Posterior vena cava (tissue), 2 donors: ENCODE measurements around the gene FAR1. TPM values are rescaled to one million over a fixed set of nuclear protein-coding genes. Genes with fewer than 3 reads are reported as not detected.

Experiments used
- DNase-seq: peaks from one replicate; pipeline ENCODE4 v3.0.0-alpha.2; 2020; ENCODE audit warnings: low spot score
- intact Hi-C, 2 donors: fragments of 100-400 bp; cut with DNase I; formaldehyde crosslinking; loops; one replicate each; pipeline versions ENCODE4 v1.14.1 to v1.14.2; 2022 to 2023
- total RNA-seq, 2 donors: library from RNA; stranded (reverse); fragmentation: NEBNext Ultra II Directional; extraction: Animal tissue kit (Norgen Biotek cat#: 25700); gene quantifications; one replicate each; pipeline ENCODE4 v1.2.1, GENCODE V29; 2021
- donor health status: DM: yes; HTN: yes; CAD: no.
- donor health status: DM: yes; HTN: yes; CAD: no.

FAR1 gene
- total RNA-seq, 2 donors from 2014 or later = 50.9 to 51.5 TPM

DNA sequence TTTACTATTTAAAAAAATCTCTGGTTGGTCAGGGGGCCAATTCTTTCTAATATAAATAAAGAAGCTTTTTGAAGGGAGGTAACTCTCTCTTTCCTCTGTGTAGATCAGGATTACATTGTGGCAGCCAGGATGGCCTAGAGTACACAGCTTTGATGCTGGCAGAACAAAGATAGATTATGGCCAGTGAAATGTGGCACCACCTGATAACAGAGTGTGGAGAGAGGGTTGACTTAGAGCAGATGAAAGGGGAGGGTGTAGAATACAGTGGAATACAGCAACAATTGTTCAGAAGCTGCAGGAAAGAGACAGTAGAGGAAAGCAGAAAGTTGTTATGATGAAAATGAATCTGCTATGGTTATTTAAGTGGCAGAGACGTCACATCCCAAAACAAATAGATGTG, 99.0 kb downstream of the FAR1 start:
- DNase-seq = no peak
- intact Hi-C loops = no loop called here

DNA sequence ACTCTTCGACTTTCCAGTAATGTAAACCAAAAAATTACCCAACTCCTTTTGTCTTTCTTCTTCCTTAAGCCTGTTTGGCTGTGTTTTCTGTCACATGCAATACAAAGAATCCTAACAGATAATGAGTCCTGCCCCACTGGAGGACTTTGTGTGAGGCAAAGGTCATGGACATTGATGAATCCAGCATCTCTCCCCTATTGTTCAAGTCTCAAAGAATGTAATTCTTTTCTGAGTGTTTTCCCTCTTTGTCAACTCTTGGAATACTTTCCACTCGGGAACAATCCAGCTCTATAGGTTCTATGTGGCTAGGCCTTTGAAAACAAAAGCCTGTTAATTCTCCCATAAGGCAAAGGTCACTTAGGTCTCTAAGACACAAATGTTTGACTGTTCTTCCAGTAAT, 100.7 kb downstream of the FAR1 start:
- intact Hi-C loops = no loop called here
- DNase-seq = no peak

DNA sequence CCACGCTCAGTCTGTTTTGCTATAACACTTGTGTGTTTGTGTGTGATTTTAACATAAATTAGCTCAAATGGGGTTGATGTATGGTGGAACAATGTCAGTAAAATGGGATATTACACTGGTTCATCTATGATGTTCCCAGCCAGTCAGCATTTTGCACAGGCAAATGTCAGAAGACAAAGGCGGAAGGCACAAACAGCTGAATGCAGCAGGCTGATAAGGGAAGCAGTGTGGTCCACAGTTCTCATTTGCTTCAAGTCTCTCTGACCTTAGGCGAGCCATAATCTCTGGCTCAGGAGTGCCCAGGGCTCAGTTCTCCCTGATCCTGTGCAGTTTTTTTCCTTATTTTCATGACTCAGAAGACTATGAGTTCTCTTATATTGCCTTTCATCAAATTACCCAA, 102.7 kb downstream of the FAR1 start:
- no peak for DNase-seq
- intact Hi-C loops = no loop called here

DNA sequence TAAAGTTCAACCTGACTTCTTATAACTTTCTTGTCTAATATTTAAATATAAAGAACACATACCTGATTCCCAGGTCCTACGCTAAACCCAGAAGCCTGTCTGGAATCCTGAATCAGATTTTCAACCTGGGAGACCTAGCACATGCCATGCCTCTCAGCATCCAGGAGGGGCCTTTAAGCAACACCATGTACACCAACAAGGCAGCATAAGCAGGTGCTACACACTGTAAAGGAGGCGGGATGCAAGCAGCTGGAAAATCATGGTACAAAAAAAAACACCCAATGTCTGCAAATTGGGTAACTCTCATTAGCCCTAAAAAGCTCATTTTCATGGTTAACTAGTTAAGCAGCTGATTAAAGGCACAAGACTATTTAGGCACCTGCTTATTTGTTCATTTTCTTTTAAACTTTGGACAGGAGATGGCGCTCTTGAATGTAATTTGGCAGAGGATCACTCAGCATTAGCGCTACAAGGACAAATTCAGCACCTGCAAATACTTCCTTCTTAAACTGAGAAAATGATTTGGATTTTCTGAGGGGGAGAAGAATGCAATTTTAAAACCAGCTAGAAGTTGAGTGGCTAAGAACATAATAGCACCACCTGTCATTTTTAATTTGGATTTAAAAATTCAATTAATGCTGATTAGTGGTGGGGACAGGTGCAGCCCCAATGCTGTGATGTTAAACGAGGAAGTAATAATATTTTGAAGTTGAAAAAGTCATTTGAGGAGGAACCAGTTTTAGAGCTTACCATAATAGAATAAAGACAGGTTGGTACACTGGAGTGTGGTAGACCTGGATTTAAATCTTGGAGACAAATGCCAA, 104.0 kb downstream of the FAR1 start:
- intact Hi-C loops = no loop called here
- no peak for DNase-seq

GRCh38 chr11:13775471-13775870, 107.0 kb downstream of the FAR1 start:
- intact Hi-C loops = no loop called here
- DNase-seq = no peak

GRCh38 chr11:13776134-13776815, 107.8 kb downstream of the FAR1 start:
- intact Hi-C loops = no loop called here

DNA sequence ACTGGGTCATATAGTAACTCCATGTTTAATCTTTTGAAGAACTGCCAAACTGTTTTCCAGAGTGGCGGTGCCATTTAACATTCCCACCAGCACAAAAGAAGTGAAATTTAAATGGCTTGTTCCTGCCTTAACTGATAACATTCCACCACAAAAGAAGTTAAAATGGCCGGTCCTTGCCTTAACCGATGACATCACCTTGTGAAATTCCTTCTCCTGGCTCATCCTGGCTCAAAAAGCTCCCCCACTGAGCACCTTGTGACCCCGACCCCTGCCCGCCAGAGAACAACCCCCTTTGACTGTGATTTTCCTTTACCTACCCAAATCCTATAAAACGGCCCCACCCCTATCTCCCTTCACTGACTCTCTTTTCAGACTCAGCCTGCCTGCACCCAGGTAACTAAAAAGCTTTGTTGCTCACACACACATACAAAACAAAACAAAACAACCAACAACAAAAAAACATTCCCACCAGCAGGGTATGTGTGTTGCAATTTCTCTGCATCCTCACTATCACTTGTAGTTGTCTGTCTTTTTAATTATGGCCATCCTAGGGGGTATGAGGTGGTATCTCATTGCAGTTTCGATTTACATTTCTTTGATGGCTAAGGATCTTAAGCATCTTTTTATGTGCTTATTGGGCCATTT, 109.0 kb downstream of the FAR1 start:
- intact Hi-C loops = no loop called here
- no peak for DNase-seq

More at GRCh38 chr11:13776134-13776815, 107.8 kb downstream of the FAR1 start:
- no peak for DNase-seq

DNA sequence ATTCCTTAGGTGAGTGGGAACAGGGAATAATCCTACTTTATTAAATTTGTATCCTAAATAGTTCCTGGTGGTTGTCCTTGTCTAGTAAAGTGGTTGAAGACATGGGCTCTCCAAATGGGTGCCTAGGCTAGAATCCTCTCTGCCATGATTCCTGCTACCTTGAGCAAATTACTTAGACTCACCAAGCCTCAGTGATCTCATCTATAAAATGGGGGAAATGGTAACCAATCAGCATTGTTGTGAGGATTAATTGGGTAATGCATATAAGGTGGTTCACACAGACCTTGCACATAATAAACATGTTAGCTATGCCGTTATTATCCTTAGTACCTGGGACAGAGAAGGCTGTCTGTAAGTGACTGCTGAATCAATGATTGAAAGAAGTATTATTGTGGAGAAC, 109.9 kb downstream of the FAR1 start:
- intact Hi-C loops = no loop called here
- DNase-seq = no peak

DNA sequence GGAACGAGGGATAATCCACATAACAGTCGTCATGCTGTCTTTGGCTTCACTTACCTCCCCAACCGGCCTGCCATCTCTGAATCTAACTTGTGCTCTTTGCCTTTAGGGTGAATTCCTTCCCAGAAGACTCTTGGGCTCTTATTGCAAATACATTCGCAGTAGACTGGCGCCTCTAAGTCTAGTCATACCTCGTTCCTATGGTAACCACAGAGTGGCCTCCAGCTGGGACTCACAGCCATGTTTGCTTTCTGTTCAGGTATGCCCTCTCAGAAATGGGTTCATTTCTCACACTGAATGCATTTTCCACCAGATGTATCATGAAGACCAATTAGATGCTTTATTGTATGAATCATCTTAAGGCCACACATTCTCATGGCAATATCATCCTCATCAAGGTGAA, 112.7 kb downstream of the FAR1 start:
- DNase-seq = no peak
- intact Hi-C loops = no loop called here

Other genes starting within 250 kb of the FAR1 start
- gene BTBD10, start 205.4 kb upstream of the FAR1 start, total RNA-seq = 10 to 100 TPM; 27.4 to 36.1 TPM
- gene PTH, start 172.7 kb upstream of the FAR1 start, total RNA-seq = not detected